HCT116 (cell line): ENCODE results near the gene AUTS2.

Experiments
- CBX3 ChIP-seq: IDR thresholded peaks from 2 replicates; pipeline ENCODE4 v1.6.1; 2012; ENCODE audit warnings: low read depth
- EGR1 ChIP-seq: IDR thresholded peaks from 2 replicates; pipeline ENCODE4 v1.6.1; 2012; ENCODE audit warnings: low read depth
- POLR2A ChIP-seq: IDR thresholded peaks from 2 replicates; pipeline ENCODE4 v1.7.0; 2011; ENCODE audit warnings: borderline replicate concordance; ENCODE audit not compliant: insufficient read depth, insufficient read length; ENCODE audit errors: extremely low read depth
- TF ChIP-seq, protein P1 (sequence below): IDR thresholded peaks from 2 replicates; pipeline ENCODE4 v1.6.1; 2012
- TF ChIP-seq, protein P2 (sequence below): IDR thresholded peaks from 2 replicates; pipeline ENCODE4 v1.6.1; 2011; ENCODE audit warnings: mild to moderate bottlenecking, low read length, moderate library complexity; ENCODE audit not compliant: insufficient replicate concordance; ENCODE audit errors: extremely low read depth
- TF ChIP-seq, protein P3 (sequence below), 3 experiments: fragments of 200-600 bp in 1 of 3; sonication (generic) in 1 of 3; IDR thresholded peaks in 2 of 3; conservative IDR thresholded peaks in 1 of 3; 2 replicates each; pipeline ENCODE4 v1.5.1; 2012 to 2017; ENCODE audit warnings: low read depth in 2 of 3, low read length in 2 of 3, antibody characterized with exemption in 1 of 3, borderline replicate concordance in 1 of 3, control low read depth in 1 of 3, mild to moderate bottlenecking in 1 of 3, mixed read lengths in 1 of 3, mixed run types in 1 of 3, moderate library complexity in 1 of 3; ENCODE audit not compliant: insufficient read depth in 1 of 3

DNA sequence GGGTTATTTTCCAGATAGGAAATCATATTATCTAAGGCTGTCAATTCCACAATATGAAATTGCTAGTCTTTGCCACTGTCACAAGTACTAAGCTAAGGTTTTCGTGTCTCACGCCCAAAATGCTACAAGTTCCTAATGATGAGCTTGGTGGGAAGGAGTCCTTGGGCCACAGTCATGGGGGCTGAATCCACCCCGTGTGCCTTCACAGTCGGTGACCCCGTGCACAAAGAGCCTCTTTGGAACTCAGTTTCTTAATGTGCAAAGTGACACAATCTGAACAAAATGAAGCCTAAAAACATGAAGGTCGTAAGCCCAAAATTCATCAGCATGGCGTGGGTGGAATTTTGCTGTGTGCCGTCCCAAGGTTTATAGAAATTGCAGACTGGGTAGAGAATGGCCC is 1196.7 kb downstream of the AUTS2 start:
- no peak for TF ChIP-seq POLR2A
- no peak for TF ChIP-seq CBX3
- TF ChIP-seq, protein P1, sequence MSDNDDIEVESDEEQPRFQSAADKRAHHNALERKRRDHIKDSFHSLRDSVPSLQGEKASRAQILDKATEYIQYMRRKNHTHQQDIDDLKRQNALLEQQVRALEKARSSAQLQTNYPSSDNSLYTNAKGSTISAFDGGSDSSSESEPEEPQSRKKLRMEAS, result no peak
- no peak for TF ChIP-seq EGR1
- TF ChIP-seq, protein P2, sequence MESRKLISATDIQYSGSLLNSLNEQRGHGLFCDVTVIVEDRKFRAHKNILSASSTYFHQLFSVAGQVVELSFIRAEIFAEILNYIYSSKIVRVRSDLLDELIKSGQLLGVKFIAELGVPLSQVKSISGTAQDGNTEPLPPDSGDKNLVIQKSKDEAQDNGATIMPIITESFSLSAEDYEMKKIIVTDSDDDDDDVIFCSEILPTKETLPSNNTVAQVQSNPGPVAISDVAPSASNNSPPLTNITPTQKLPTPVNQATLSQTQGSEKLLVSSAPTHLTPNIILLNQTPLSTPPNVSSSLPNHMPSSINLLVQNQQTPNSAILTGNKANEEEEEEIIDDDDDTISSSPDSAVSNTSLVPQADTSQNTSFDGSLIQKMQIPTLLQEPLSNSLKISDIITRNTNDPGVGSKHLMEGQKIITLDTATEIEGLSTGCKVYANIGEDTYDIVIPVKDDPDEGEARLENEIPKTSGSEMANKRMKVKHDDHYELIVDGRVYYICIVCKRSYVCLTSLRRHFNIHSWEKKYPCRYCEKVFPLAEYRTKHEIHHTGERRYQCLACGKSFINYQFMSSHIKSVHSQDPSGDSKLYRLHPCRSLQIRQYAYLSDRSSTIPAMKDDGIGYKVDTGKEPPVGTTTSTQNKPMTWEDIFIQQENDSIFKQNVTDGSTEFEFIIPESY, result no peak
- TF ChIP-seq, protein P3, sequence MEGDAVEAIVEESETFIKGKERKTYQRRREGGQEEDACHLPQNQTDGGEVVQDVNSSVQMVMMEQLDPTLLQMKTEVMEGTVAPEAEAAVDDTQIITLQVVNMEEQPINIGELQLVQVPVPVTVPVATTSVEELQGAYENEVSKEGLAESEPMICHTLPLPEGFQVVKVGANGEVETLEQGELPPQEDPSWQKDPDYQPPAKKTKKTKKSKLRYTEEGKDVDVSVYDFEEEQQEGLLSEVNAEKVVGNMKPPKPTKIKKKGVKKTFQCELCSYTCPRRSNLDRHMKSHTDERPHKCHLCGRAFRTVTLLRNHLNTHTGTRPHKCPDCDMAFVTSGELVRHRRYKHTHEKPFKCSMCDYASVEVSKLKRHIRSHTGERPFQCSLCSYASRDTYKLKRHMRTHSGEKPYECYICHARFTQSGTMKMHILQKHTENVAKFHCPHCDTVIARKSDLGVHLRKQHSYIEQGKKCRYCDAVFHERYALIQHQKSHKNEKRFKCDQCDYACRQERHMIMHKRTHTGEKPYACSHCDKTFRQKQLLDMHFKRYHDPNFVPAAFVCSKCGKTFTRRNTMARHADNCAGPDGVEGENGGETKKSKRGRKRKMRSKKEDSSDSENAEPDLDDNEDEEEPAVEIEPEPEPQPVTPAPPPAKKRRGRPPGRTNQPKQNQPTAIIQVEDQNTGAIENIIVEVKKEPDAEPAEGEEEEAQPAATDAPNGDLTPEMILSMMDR (IDR thresholded peaks at IDR 0.05 in 2 of 3, conservative IDR thresholded peaks at IDR 0.05 in 1 of 3; ENCODE audit: borderline replicate concordance in 1 of 3, insufficient read depth in 1 of 3, low read depth in 2 of 3, low read length in 2 of 3), result no peak
